Esophagus squamous epithelium (tissue), 5 donors: ENCODE results near the gene UBE2QL1. TPM values are rescaled to one million over a fixed set of nuclear protein-coding genes. Genes with fewer than 3 reads are reported as not detected.

Source experiments
- DNase-seq: peaks from one replicate; lab custom pipeline; 2025; lab: John Stamatoyannopoulos, UW
- H3K27ac ChIP-seq, 4 donors: fragments of 200-600 bp; sonication (generic); one replicate each; pipeline ENCODE4 v1.5.1; 2016 to 2019; ENCODE audit warnings: mild to moderate bottlenecking in 1 of 4
- H3K27me3 ChIP-seq, 4 donors: fragments of 200-600 bp; sonication (generic); 1 replicate in 3 of 4; 2 replicates in 1 of 4; pipeline versions ENCODE4 v1.5.1 to v1.6.0; 2017 to 2021; ENCODE audit warnings: antibody characterized with exemption in 1 of 4
- H3K36me3 ChIP-seq, 3 donors: fragments of 200-600 bp; sonication (generic); one replicate each; pipeline ENCODE4 v1.5.1; 2016 to 2019
- H3K4me1 ChIP-seq, 3 donors: fragments of 200-600 bp; sonication (generic); one replicate each; pipeline ENCODE4 v1.5.1; 2017 to 2019
- H3K4me3 ChIP-seq, 4 donors: fragments of 200-600 bp; sonication (generic); 1 replicate in 3 of 4; 2 replicates in 1 of 4; pipeline ENCODE4 v1.5.1; 2016 to 2019; ENCODE audit warnings: mild to moderate bottlenecking in 2 of 4, moderate library complexity in 1 of 4
- H3K9me3 ChIP-seq, 3 donors: fragments of 200-600 bp; sonication (generic); one replicate each; pipeline ENCODE4 v1.5.1; 2016 to 2019
- POLR2A ChIP-seq, 4 donors: fragments of 450-650 bp; IDR thresholded peaks; one replicate each; pipeline ENCODE4 v1.6.1; 2017; ENCODE audit warnings: antibody characterized with exemption in 4 of 4, mild to moderate bottlenecking in 4 of 4, moderate library complexity in 3 of 4
- WGBS, 2 donors: methylation state at CpG; one replicate each; pipeline ENCODE4 v1.1.5; 2018; 5-methylcytosine and 5-hydroxymethylcytosine counted together
- intact Hi-C: fragments of 100-400 bp; cut with DNase I; formaldehyde crosslinking; loops from one replicate; pipeline ENCODE4 v1.15.0; 2022
- total RNA-seq, 4 donors: library from RNA; depleted of rRNA; stranded (reverse); fragments of >200 nt; gene quantifications; one replicate each; pipeline ENCODE4 v1.1.0, GENCODE V29; 2016
- TF ChIP-seq, protein P1 (sequence below), 6 experiments: fragments of 450-650 bp in 4 of 6; fragments of 200-600 bp in 2 of 6; sonication (generic) in 2 of 6; IDR thresholded peaks; one replicate each; pipeline ENCODE4 v1.5.1; 2016 to 2019; ENCODE audit warnings: antibody characterized with exemption in 6 of 6, mild to moderate bottlenecking in 4 of 6, moderate library complexity in 4 of 6
- donor health status: DM: yes; HTN: yes; CAD: no.

Gene UBE2QL1
- total RNA-seq, 4 donors from 2014 or later, result 0.27 to 1.5 (median 0.33) TPM

GRCh38 chr5:6464441-6464840 lies 15.8 kb downstream of the UBE2QL1 start:
- no peak for DNase-seq
- Histone ChIP-seq H3K9me3 (no peaks in the 10 kb centered on the region), H3K36me3 (no peaks in the 10 kb centered on the region), H3K4me1 (no peaks in the 10 kb centered on the region), H3K4me3 (no peak overlapping the region), H3K27ac (no peak overlapping the region), H3K27me3 (peaks cover 0 to 16% (median 0%) of the 10 kb centered on the region in 4 donors)
- intact Hi-C loops, result no loop called here
- TF ChIP-seq, protein P1, sequence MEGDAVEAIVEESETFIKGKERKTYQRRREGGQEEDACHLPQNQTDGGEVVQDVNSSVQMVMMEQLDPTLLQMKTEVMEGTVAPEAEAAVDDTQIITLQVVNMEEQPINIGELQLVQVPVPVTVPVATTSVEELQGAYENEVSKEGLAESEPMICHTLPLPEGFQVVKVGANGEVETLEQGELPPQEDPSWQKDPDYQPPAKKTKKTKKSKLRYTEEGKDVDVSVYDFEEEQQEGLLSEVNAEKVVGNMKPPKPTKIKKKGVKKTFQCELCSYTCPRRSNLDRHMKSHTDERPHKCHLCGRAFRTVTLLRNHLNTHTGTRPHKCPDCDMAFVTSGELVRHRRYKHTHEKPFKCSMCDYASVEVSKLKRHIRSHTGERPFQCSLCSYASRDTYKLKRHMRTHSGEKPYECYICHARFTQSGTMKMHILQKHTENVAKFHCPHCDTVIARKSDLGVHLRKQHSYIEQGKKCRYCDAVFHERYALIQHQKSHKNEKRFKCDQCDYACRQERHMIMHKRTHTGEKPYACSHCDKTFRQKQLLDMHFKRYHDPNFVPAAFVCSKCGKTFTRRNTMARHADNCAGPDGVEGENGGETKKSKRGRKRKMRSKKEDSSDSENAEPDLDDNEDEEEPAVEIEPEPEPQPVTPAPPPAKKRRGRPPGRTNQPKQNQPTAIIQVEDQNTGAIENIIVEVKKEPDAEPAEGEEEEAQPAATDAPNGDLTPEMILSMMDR (IDR thresholded peaks at IDR 0.05), result no peak
- TF ChIP-seq POLR2A (IDR thresholded peaks at IDR 0.05), result no peak
- WGBS, 2 donors, result 73 to 79% methylated on average over 5 to 6 of the region's 6 CpGs

DNA sequence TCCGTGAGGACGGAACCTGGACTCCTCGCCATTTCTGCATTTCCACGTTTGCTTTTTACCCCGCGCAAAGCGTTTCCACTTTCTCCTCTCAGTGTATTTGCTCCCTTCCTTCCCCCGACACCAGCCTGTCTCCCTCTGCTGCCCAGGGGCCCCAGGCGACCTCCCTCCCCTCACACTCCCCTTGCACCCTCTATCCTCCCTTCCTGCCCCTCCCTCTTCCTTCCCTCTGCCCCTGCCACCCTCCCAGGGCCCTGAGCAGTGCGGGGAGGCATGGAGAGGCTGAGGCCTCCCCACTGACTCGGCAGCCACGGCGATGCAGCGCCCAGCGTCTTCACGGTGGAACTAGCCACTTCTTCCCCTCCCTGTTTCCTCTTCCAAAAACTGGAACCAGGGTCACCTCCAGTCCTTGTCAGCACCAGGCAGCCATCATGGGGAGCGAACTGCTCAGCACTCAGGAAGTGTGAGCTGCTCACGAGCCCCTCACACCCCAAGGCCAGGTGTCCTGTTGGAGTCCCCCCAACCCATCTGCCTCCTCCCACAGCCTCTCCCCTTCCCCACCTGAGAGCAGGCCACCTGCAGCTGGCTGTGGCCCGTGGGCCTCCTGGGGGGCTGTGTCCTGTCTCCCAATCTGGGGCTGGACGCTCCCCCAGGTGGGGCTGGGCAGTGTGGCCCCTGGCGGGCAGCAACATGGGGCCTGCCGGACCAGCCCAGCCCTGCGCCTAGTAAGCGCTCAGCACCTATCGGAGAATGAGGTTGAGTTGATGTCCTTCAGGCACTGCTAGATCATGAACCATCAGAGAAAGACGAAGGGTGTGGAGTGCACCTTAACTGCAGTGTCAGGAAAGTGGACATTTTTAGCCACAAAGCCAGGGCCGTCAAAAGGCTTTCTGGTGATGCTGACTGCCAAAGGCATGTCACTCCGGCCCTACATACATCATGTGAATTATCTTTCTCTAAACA lies 17.5 kb downstream of the UBE2QL1 start:
- H3K4me1 ChIP-seq, result no peaks in the 10 kb centered on the region
- TF ChIP-seq, protein P1 (IDR thresholded peaks at IDR 0.05), result no peak
- no peak for TF ChIP-seq POLR2A (IDR thresholded peaks at IDR 0.05)
- H3K27ac ChIP-seq, result no peak overlapping the region
- H3K9me3 ChIP-seq, result no peaks in the 10 kb centered on the region
- peaks cover 0 to 16% (median 0%) of the 10 kb centered on the region in 4 donors for H3K27me3 ChIP-seq
- no peak overlapping the region for H3K4me3 ChIP-seq
- intact Hi-C loops, result no loop called here
- 49 to 70% methylated on average over 19 to 21 of the region's 28 CpGs for WGBS, 2 donors
- no peaks in the 10 kb centered on the region for H3K36me3 ChIP-seq
- no peak for DNase-seq

- H3K27me3 ChIP-seq, result peaks cover 0 to 16% (median 0%) of the 10 kb centered on the region in 4 donors
These were observed 18.4 kb downstream of the UBE2QL1 start for GRCh38 chr5:6466975-6467567.

DNA sequence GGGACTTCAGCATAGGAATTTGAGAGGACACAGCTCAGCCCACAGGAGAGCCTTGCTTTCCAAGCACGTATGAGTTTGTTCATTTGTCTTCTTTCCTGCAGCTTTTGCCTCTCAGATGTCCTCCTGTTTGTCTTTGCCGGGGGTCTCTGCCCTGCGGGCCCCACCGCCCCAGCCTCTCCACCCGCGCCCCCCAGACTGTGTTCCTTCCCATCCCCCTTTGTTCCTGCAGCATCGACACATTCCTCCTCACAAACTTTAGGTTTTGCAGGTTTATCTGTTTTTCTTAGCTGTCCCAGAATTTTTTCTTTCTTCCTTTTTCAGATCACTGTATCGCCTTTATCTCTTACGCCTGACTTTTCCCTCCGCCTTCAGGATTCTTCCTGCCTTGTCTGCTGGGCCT lies 18.9 kb downstream of the UBE2QL1 start:
- no peaks in the 10 kb centered on the region for H3K4me1 ChIP-seq
- intact Hi-C loops, result no loop called here
- no peak overlapping the region for H3K4me3 ChIP-seq
- TF ChIP-seq, protein P1 (IDR thresholded peaks at IDR 0.05), result no peak
- TF ChIP-seq POLR2A (IDR thresholded peaks at IDR 0.05), result no peak
- no peaks in the 10 kb centered on the region for H3K9me3 ChIP-seq
- H3K27me3 ChIP-seq, result peaks cover 0 to 16% (median 0%) of the 10 kb centered on the region in 4 donors
- H3K36me3 ChIP-seq, result no peaks in the 10 kb centered on the region
- 54 to 78% methylated on average over 9 of the region's 10 CpGs for WGBS, 2 donors
- H3K27ac ChIP-seq, result no peak overlapping the region
- DNase-seq, result no peak

More at GRCh38 chr5:6466975-6467567, 18.4 kb downstream of the UBE2QL1 start:
- intact Hi-C loops, result no loop called here
- WGBS, 2 donors, result 51 to 70% methylated on average over 4 to 5 of the region's 5 CpGs
- DNase-seq, result no peak
- no peak overlapping the region for H3K27ac ChIP-seq
- H3K36me3 ChIP-seq, result no peaks in the 10 kb centered on the region
- TF ChIP-seq, protein P1 (IDR thresholded peaks at IDR 0.05), result no peak
- TF ChIP-seq POLR2A (IDR thresholded peaks at IDR 0.05), result no peak
- no peaks in the 10 kb centered on the region for H3K9me3 ChIP-seq
- no peaks in the 10 kb centered on the region for H3K4me1 ChIP-seq
- H3K4me3 ChIP-seq, result no peak overlapping the region

- H3K4me3 ChIP-seq, result no peak overlapping the region
- intact Hi-C loops, result no loop called here
- peaks cover 0 to 16% (median 0%) of the 10 kb centered on the region in 4 donors for H3K27me3 ChIP-seq
- no peak for TF ChIP-seq POLR2A (IDR thresholded peaks at IDR 0.05)
- TF ChIP-seq, protein P1 (IDR thresholded peaks at IDR 0.05), result no peak
- no peak for DNase-seq
- H3K27ac ChIP-seq, result no peak overlapping the region
- WGBS, 2 donors, result 33 to 68% methylated on average over 5 of the region's 11 CpGs
- H3K36me3 ChIP-seq, result no peaks in the 10 kb centered on the region
- no peaks in the 10 kb centered on the region for H3K9me3 ChIP-seq
- H3K4me1 ChIP-seq, result no peaks in the 10 kb centered on the region
These were observed 19.4 kb downstream of the UBE2QL1 start for GRCh38 chr5:6468104-6468503.
